ENCODE results near the gene SATB2.

DNA sequence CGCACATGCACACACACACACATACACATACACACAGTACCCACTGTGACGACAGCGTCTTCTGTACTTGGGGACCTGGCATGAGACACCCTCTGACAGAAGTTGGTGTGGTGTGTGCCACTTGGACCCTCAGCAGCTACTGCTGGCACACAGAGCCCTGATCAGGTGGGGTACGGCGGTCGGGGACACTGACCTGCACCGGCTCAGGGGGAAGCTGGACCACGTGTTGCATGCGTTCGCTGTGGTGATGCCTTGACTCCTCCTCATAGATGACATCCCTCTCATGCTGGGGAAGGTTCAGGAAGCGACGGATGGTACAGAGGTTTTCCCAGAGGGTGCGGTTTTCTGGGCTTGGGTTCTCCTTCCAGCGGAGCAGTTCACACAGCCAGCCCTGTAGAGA is 149.2 kb downstream of the SATB2 start:
- TF ChIP-seq SP1 (CRISPR knock-in tag; conservative IDR thresholded peaks at IDR 0.05) = no peak
- TF ChIP-seq, protein P1, sequence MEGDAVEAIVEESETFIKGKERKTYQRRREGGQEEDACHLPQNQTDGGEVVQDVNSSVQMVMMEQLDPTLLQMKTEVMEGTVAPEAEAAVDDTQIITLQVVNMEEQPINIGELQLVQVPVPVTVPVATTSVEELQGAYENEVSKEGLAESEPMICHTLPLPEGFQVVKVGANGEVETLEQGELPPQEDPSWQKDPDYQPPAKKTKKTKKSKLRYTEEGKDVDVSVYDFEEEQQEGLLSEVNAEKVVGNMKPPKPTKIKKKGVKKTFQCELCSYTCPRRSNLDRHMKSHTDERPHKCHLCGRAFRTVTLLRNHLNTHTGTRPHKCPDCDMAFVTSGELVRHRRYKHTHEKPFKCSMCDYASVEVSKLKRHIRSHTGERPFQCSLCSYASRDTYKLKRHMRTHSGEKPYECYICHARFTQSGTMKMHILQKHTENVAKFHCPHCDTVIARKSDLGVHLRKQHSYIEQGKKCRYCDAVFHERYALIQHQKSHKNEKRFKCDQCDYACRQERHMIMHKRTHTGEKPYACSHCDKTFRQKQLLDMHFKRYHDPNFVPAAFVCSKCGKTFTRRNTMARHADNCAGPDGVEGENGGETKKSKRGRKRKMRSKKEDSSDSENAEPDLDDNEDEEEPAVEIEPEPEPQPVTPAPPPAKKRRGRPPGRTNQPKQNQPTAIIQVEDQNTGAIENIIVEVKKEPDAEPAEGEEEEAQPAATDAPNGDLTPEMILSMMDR (IDR thresholded peaks at IDR 0.05) = no peak
- no peak for TF ChIP-seq FOXJ3 (CRISPR knock-in tag; IDR thresholded peaks at IDR 0.05; ENCODE audit: borderline replicate concordance)
- no peak for TF ChIP-seq ESRRA (CRISPR knock-in tag; IDR thresholded peaks at IDR 0.05; ENCODE audit: borderline replicate concordance)
- TF ChIP-seq CREB1 (CRISPR knock-in tag; IDR thresholded peaks at IDR 0.05) = no peak
- no peak for TF ChIP-seq CBFB (CRISPR knock-in tag; IDR thresholded peaks at IDR 0.05; ENCODE audit: low read depth)
- TF ChIP-seq, protein P2, sequence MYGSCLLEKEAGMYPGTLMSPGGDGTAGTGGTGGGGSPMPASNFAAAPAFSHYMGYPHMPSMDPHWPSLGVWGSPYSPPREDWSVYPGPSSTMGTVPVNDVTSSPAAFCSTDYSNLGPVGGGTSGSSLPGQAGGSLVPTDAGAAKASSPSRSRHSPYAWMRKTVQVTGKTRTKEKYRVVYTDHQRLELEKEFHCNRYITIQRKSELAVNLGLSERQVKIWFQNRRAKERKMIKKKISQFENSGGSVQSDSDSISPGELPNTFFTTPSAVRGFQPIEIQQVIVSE (CRISPR knock-in tag; IDR thresholded peaks at IDR 0.05; ENCODE audit: borderline replicate concordance) = no peak
- TF ChIP-seq, protein P3, sequence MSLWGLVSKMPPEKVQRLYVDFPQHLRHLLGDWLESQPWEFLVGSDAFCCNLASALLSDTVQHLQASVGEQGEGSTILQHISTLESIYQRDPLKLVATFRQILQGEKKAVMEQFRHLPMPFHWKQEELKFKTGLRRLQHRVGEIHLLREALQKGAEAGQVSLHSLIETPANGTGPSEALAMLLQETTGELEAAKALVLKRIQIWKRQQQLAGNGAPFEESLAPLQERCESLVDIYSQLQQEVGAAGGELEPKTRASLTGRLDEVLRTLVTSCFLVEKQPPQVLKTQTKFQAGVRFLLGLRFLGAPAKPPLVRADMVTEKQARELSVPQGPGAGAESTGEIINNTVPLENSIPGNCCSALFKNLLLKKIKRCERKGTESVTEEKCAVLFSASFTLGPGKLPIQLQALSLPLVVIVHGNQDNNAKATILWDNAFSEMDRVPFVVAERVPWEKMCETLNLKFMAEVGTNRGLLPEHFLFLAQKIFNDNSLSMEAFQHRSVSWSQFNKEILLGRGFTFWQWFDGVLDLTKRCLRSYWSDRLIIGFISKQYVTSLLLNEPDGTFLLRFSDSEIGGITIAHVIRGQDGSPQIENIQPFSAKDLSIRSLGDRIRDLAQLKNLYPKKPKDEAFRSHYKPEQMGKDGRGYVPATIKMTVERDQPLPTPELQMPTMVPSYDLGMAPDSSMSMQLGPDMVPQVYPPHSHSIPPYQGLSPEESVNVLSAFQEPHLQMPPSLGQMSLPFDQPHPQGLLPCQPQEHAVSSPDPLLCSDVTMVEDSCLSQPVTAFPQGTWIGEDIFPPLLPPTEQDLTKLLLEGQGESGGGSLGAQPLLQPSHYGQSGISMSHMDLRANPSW (CRISPR knock-in tag; conservative IDR thresholded peaks at IDR 0.05; ENCODE audit: low read depth) = no peak
- TF ChIP-seq, protein P4, sequence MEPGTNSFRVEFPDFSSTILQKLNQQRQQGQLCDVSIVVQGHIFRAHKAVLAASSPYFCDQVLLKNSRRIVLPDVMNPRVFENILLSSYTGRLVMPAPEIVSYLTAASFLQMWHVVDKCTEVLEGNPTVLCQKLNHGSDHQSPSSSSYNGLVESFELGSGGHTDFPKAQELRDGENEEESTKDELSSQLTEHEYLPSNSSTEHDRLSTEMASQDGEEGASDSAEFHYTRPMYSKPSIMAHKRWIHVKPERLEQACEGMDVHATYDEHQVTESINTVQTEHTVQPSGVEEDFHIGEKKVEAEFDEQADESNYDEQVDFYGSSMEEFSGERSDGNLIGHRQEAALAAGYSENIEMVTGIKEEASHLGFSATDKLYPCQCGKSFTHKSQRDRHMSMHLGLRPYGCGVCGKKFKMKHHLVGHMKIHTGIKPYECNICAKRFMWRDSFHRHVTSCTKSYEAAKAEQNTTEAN (CRISPR knock-in tag; IDR thresholded peaks at IDR 0.05) = no peak
- TF ChIP-seq, protein P5, sequence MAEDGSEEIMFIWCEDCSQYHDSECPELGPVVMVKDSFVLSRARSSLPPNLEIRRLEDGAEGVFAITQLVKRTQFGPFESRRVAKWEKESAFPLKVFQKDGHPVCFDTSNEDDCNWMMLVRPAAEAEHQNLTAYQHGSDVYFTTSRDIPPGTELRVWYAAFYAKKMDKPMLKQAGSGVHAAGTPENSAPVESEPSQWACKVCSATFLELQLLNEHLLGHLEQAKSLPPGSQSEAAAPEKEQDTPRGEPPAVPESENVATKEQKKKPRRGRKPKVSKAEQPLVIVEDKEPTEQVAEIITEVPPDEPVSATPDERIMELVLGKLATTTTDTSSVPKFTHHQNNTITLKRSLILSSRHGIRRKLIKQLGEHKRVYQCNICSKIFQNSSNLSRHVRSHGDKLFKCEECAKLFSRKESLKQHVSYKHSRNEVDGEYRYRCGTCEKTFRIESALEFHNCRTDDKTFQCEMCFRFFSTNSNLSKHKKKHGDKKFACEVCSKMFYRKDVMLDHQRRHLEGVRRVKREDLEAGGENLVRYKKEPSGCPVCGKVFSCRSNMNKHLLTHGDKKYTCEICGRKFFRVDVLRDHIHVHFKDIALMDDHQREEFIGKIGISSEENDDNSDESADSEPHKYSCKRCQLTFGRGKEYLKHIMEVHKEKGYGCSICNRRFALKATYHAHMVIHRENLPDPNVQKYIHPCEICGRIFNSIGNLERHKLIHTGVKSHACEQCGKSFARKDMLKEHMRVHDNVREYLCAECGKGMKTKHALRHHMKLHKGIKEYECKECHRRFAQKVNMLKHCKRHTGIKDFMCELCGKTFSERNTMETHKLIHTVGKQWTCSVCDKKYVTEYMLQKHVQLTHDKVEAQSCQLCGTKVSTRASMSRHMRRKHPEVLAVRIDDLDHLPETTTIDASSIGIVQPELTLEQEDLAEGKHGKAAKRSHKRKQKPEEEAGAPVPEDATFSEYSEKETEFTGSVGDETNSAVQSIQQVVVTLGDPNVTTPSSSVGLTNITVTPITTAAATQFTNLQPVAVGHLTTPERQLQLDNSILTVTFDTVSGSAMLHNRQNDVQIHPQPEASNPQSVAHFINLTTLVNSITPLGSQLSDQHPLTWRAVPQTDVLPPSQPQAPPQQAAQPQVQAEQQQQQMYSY (CRISPR knock-in tag; IDR thresholded peaks at IDR 0.05) = no peak
- TF ChIP-seq, protein P6, sequence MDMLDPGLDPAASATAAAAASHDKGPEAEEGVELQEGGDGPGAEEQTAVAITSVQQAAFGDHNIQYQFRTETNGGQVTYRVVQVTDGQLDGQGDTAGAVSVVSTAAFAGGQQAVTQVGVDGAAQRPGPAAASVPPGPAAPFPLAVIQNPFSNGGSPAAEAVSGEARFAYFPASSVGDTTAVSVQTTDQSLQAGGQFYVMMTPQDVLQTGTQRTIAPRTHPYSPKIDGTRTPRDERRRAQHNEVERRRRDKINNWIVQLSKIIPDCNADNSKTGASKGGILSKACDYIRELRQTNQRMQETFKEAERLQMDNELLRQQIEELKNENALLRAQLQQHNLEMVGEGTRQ (CRISPR knock-in tag; IDR thresholded peaks at IDR 0.05) = no peak

Measured in WTC11 (cell line).